Measurements from ENCODE around the gene PACRG. TPM values are rescaled to one million over a fixed set of nuclear protein-coding genes. Genes with fewer than 3 reads are reported as not detected.

PACRG gene
- total RNA-seq, 6 donors from 2014 or later, result 0.52 to 15.3 (median 3.1) TPM

- Histone ChIP-seq H3K4me3 (no peak overlapping the region), H3K27ac (no peak overlapping the region), H3K27me3 (no peaks in the 10 kb centered on the region), H3K4me1 (no peaks in the 10 kb centered on the region), H3K9me3 (no peaks in the 10 kb centered on the region), H3K36me3 (no peaks in the 10 kb centered on the region)
- DNase-seq (no peak), ATAC-seq (ENCODE audit: low FRiP score in 2 of 2) (peak in 1 of 2 donors; percentile 27)
- TF ChIP-seq POLR2A (IDR thresholded peaks at IDR 0.05) (no peak), EP300 (IDR thresholded peaks at IDR 0.05) (no peak), POLR2AphosphoS5 (IDR thresholded peaks at IDR 0.05) (no peak), CTCF (IDR thresholded peaks at IDR 0.05) (no peak)
- WGBS, 2 donors, result 71 to 78% methylated on average over 4 of the region's 4 CpGs
Measured at GRCh38 chr6:162849269-162849668, 121.5 kb downstream of the PACRG start.

- Histone ChIP-seq H3K36me3 (no peaks in the 10 kb centered on the region), H3K9me3 (no peaks in the 10 kb centered on the region), H3K27me3 (no peaks in the 10 kb centered on the region), H3K27ac (no peak overlapping the region), H3K4me1 (no peaks in the 10 kb centered on the region), H3K4me3 (no peak overlapping the region)
- no peak for ATAC-seq (ENCODE audit: low FRiP score in 2 of 2)
- WGBS, 2 donors, result 82 to 97% methylated on average over 4 to 6 of the region's 6 CpGs
- TF ChIP-seq CTCF (IDR thresholded peaks at IDR 0.05), result no peak
- TF ChIP-seq POLR2A (IDR thresholded peaks at IDR 0.05), result no peak
- no peak for TF ChIP-seq EP300 (IDR thresholded peaks at IDR 0.05)
- TF ChIP-seq POLR2AphosphoS5 (IDR thresholded peaks at IDR 0.05), result no peak
- DNase-seq, result peak in 1 of 2 donors; percentile 41
Measured at GRCh38 chr6:162852192-162852591, 124.4 kb downstream of the PACRG start.

- 66 to 75% methylated on average over 9 of the region's 9 CpGs for whole genome bisulfite sequencing, 2 donors
- Histone ChIP-seq H3K27ac (no peak overlapping the region), H3K4me1 (no peaks in the 10 kb centered on the region), H3K4me3 (no peak overlapping the region), H3K9me3 (no peaks in the 10 kb centered on the region), H3K36me3 (no peaks in the 10 kb centered on the region), H3K27me3 (no peaks in the 10 kb centered on the region)
- DNase-seq (no peak), ATAC-seq (ENCODE audit: low FRiP score in 2 of 2) (no peak)
- TF ChIP-seq EP300 (IDR thresholded peaks at IDR 0.05) (no peak), POLR2AphosphoS5 (IDR thresholded peaks at IDR 0.05) (no peak), POLR2A (IDR thresholded peaks at IDR 0.05) (no peak), CTCF (IDR thresholded peaks at IDR 0.05) (no peak)
Measured at GRCh38 chr6:162852840-162853577, 125.2 kb downstream of the PACRG start.

GRCh38 chr6:162854228-162854627 is 126.5 kb downstream of the PACRG start:
- TF ChIP-seq CTCF (IDR thresholded peaks at IDR 0.05), result no peak
- no peak for TF ChIP-seq EP300 (IDR thresholded peaks at IDR 0.05)
- no peak for TF ChIP-seq POLR2A (IDR thresholded peaks at IDR 0.05)
- no peak for TF ChIP-seq POLR2AphosphoS5 (IDR thresholded peaks at IDR 0.05)
- Histone ChIP-seq H3K4me3 (no peak overlapping the region), H3K27ac (no peak overlapping the region), H3K9me3 (no peaks in the 10 kb centered on the region), H3K36me3 (no peaks in the 10 kb centered on the region), H3K27me3 (no peaks in the 10 kb centered on the region), H3K4me1 (no peaks in the 10 kb centered on the region)
- WGBS, 2 donors, result 90 to 93% methylated on average over 1 of the region's 1 CpG
- DNase-seq (no peak), ATAC-seq (ENCODE audit: low FRiP score in 2 of 2) (no peak)

GRCh38 chr6:162854734-162855191 is 127.0 kb downstream of the PACRG start:
- TF ChIP-seq EP300 (IDR thresholded peaks at IDR 0.05), result no peak
- no peak for TF ChIP-seq POLR2AphosphoS5 (IDR thresholded peaks at IDR 0.05)
- no peak for TF ChIP-seq POLR2A (IDR thresholded peaks at IDR 0.05)
- no peak for TF ChIP-seq CTCF (IDR thresholded peaks at IDR 0.05)
- Histone ChIP-seq H3K4me1 (no peaks in the 10 kb centered on the region), H3K36me3 (no peaks in the 10 kb centered on the region), H3K27ac (no peak overlapping the region), H3K4me3 (no peak overlapping the region), H3K9me3 (no peaks in the 10 kb centered on the region), H3K27me3 (no peaks in the 10 kb centered on the region)
- ATAC-seq (ENCODE audit: low FRiP score in 2 of 2), result no peak
- DNase-seq, result peak in 1 of 2 donors; percentile 63
- WGBS, 2 donors, result 91 to 92% methylated on average over 20 of the region's 20 CpGs

All from upper lobe of left lung (tissue), 6 donors.